ENCODE measurements around the gene VSIG1.

The VSIG1 gene

DNA sequence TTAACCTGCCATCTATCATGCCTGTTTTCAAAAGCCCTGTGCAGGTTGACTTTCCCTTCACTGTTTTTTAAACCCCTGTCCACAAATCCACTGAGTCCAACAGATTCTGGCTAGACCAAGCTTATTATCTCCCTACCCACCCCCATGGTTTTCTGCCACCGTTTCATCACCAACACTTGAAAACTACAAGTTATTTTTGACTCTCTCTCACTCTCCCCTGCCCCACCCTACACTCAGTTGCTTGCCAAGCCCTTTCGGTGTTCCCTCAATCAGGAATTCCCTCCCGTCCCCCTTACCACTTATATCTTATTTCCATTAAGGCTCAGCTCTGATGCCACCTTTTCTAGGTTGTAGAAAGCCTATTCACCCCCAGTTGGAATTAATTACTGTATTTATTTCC, 76.4 kb downstream of the VSIG1 start:
- Histone ChIP-seq H3K9ac (ENCODE audit: low read length) (no peak overlapping the region), H3F3A (ENCODE audit: insufficient read depth, low read length) (no peaks in the 10 kb centered on the region), H3K4me3 (ENCODE audit: low read length) (no peak overlapping the region), H3K27ac (ENCODE audit: low read length) (no peak overlapping the region), H2AFZ (ENCODE audit: low read length) (no peak overlapping the region), H3K4me1 (ENCODE audit: low read length) (no peaks in the 10 kb centered on the region), H3K36me3 (replicated peaks; ENCODE audit: insufficient read depth, low read length) (no peaks in the 10 kb centered on the region), H3K9me2 (replicated peaks; ENCODE audit: insufficient read depth, low read length) (no peaks in the 10 kb centered on the region), H4K20me1 (ENCODE audit: insufficient read depth, low read length) (no peaks in the 10 kb centered on the region), H3K27me3 (replicated peaks; ENCODE audit: insufficient read depth, low read length) (no peaks in the 10 kb centered on the region), H3K9me3 (replicated peaks; ENCODE audit: insufficient read depth, low read length) (no peaks in the 10 kb centered on the region), H3K4me2 (ENCODE audit: low read depth, low read length) (no peak overlapping the region), H3K79me2 (ENCODE audit: low read length) (no peaks in the 10 kb centered on the region)
- TF ChIP-seq EZH2 (optimal IDR thresholded peaks at IDR 0.05; ENCODE audit: low read depth, low read length) (no peak), EZH2phosphoT487 (IDR thresholded peaks at IDR 0.05; ENCODE audit: low read length) (no peak)
- TF ChIP-seq, protein P1, sequence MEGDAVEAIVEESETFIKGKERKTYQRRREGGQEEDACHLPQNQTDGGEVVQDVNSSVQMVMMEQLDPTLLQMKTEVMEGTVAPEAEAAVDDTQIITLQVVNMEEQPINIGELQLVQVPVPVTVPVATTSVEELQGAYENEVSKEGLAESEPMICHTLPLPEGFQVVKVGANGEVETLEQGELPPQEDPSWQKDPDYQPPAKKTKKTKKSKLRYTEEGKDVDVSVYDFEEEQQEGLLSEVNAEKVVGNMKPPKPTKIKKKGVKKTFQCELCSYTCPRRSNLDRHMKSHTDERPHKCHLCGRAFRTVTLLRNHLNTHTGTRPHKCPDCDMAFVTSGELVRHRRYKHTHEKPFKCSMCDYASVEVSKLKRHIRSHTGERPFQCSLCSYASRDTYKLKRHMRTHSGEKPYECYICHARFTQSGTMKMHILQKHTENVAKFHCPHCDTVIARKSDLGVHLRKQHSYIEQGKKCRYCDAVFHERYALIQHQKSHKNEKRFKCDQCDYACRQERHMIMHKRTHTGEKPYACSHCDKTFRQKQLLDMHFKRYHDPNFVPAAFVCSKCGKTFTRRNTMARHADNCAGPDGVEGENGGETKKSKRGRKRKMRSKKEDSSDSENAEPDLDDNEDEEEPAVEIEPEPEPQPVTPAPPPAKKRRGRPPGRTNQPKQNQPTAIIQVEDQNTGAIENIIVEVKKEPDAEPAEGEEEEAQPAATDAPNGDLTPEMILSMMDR (IDR thresholded peaks at IDR 0.05; ENCODE audit: low read length) = no peak
- no peak for DNase-seq

DNA sequence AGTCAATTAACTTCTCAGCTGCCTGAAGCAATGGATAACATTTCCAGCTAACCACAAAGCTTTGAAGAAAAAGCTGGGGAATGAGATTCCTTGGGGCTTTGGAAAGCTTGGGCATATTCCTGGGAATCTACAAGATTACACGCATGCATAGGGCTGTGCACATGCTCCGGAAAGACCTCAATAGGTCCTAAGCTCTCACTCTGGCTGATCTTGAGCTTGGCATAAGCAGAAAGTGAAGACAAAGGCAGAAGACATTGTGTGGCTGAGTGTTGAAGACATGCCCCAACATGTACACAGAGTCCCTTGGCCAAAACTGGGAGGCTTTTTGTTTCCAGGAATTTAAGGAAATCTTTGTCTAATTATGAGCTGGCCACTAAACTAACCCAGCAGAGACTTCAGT, 77.9 kb downstream of the VSIG1 start:
- Histone ChIP-seq H3F3A (ENCODE audit: insufficient read depth, low read length) (no peaks in the 10 kb centered on the region), H3K9ac (ENCODE audit: low read length) (no peak overlapping the region), H4K20me1 (ENCODE audit: insufficient read depth, low read length) (no peaks in the 10 kb centered on the region), H2AFZ (ENCODE audit: low read length) (no peak overlapping the region), H3K27me3 (replicated peaks; ENCODE audit: insufficient read depth, low read length) (no peaks in the 10 kb centered on the region), H3K4me2 (ENCODE audit: low read depth, low read length) (no peak overlapping the region), H3K79me2 (ENCODE audit: low read length) (no peaks in the 10 kb centered on the region), H3K4me3 (ENCODE audit: low read length) (no peak overlapping the region), H3K36me3 (replicated peaks; ENCODE audit: insufficient read depth, low read length) (no peaks in the 10 kb centered on the region), H3K4me1 (ENCODE audit: low read length) (no peaks in the 10 kb centered on the region), H3K9me3 (replicated peaks; ENCODE audit: insufficient read depth, low read length) (no peaks in the 10 kb centered on the region), H3K9me2 (replicated peaks; ENCODE audit: insufficient read depth, low read length) (no peaks in the 10 kb centered on the region), H3K27ac (ENCODE audit: low read length) (no peak overlapping the region)
- DNase-seq = no peak
- TF ChIP-seq EZH2 (optimal IDR thresholded peaks at IDR 0.05; ENCODE audit: low read depth, low read length) (no peak), EZH2phosphoT487 (IDR thresholded peaks at IDR 0.05; ENCODE audit: low read length) (no peak)

DNA sequence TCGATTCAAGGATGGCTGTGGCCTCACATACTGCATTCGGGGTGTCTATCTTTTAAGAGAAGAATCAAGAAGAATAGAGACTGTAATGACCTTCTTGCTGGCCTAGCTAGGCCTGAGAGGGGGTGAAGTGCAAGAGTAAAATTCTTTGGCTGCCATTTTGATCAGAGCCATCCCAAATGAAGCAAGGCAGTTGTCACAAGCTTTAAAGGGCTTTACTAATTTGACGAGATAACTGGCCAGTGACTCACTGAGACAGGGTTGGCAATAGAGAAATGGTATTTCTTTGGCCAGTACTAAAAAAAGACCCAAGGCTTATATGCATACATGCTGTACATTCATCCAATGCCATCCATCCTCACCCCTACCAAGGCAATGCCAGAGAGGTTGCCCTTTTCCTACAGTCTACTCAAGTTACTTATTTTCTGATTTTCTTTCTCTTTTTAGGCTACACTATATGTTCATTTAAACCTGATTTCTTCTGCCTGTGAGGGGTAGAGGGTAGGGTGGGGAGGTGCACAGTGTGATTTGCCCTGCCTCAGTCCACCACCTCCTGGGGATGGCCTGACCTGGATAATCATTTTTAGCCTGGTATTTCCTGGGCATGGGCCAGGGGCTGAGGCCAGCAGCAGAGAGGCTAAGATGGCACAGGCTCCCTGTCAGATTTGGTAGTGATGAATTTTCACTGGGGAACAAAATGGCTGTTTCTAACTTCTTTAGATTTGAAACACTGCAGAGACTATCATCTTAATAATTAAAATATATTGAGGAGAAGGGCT, 78.9 kb downstream of the VSIG1 start:
- H3K79me2 ChIP-seq (ENCODE audit: low read length) = no peaks in the 10 kb centered on the region
- H4K20me1 ChIP-seq (ENCODE audit: insufficient read depth, low read length) = no peaks in the 10 kb centered on the region
- H3K36me3 ChIP-seq (replicated peaks; ENCODE audit: insufficient read depth, low read length) = no peaks in the 10 kb centered on the region
- H2AFZ ChIP-seq (ENCODE audit: low read length) = no peak overlapping the region
- no peak overlapping the region for H3K4me2 ChIP-seq (ENCODE audit: low read depth, low read length)
- H3F3A ChIP-seq (ENCODE audit: insufficient read depth, low read length) = no peaks in the 10 kb centered on the region
- H3K9me3 ChIP-seq (replicated peaks; ENCODE audit: insufficient read depth, low read length) = no peaks in the 10 kb centered on the region
- no peak overlapping the region for H3K27ac ChIP-seq (ENCODE audit: low read length)
- H3K4me3 ChIP-seq (ENCODE audit: low read length) = no peak overlapping the region
- no peak for DNase-seq
- TF ChIP-seq, protein P1 (IDR thresholded peaks at IDR 0.05; ENCODE audit: low read length) = no peak
- no peak for TF ChIP-seq EZH2 (optimal IDR thresholded peaks at IDR 0.05; ENCODE audit: low read depth, low read length)
- no peaks in the 10 kb centered on the region for H3K4me1 ChIP-seq (ENCODE audit: low read length)
- no peaks in the 10 kb centered on the region for H3K9me2 ChIP-seq (replicated peaks; ENCODE audit: insufficient read depth, low read length)
- H3K9ac ChIP-seq (ENCODE audit: low read length) = no peak overlapping the region
- H3K27me3 ChIP-seq (replicated peaks; ENCODE audit: insufficient read depth, low read length) = no peaks in the 10 kb centered on the region

DNA sequence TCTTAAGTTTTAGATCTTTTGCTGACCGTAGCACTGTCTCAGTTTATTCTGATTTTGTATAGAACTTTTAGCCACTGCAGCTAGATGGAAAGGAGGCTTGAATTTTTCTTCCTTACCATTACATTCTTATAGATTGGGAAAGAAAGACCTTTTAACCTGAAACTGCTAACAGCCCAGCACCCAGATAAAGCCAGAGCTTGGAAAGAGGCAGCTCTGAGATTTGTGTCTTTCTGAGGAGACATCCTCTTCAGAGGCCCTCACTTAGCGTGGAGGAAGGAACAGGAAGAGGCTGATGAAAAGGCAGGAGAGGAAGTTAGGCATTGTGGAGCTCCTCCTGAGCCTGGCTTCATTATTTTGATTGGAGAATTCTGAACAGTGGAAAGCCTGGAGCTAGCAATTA, 81.8 kb downstream of the VSIG1 start:
- no peak for TF ChIP-seq EZH2 (optimal IDR thresholded peaks at IDR 0.05; ENCODE audit: low read depth, low read length)
- no peak for TF ChIP-seq EZH2phosphoT487 (IDR thresholded peaks at IDR 0.05; ENCODE audit: low read length)
- TF ChIP-seq, protein P1 (IDR thresholded peaks at IDR 0.05; ENCODE audit: low read length) = no peak
- Histone ChIP-seq H3K27me3 (replicated peaks; ENCODE audit: insufficient read depth, low read length) (no peaks in the 10 kb centered on the region), H3K9me2 (replicated peaks; ENCODE audit: insufficient read depth, low read length) (no peaks in the 10 kb centered on the region), H3K9ac (ENCODE audit: low read length) (no peak overlapping the region), H3F3A (ENCODE audit: insufficient read depth, low read length) (no peaks in the 10 kb centered on the region), H3K79me2 (ENCODE audit: low read length) (no peaks in the 10 kb centered on the region), H4K20me1 (ENCODE audit: insufficient read depth, low read length) (no peaks in the 10 kb centered on the region), H2AFZ (ENCODE audit: low read length) (no peak overlapping the region), H3K4me1 (ENCODE audit: low read length) (no peaks in the 10 kb centered on the region), H3K4me2 (ENCODE audit: low read depth, low read length) (no peak overlapping the region), H3K27ac (ENCODE audit: low read length) (no peak overlapping the region), H3K4me3 (ENCODE audit: low read length) (no peak overlapping the region), H3K36me3 (replicated peaks; ENCODE audit: insufficient read depth, low read length) (no peaks in the 10 kb centered on the region), H3K9me3 (replicated peaks; ENCODE audit: insufficient read depth, low read length) (no peaks in the 10 kb centered on the region)
- no peak for DNase-seq
